HG03159 (cell line): ENCODE measurements around the gene TPM1.

ENCODE experiments used
- ATAC-seq: cut with Tn5 transposase; IDR thresholded peaks from one replicate; pipeline ENCODE4 v1.9.1; 2021; ENCODE audit warnings: mild to moderate bottlenecking, moderate library complexity; ENCODE audit not compliant: unreplicated experiment

TPM1 gene

GRCh38 chr15:63052961-63053698 is 10.6 kb downstream of the TPM1 start:
- ATAC-seq = no peak

DNA sequence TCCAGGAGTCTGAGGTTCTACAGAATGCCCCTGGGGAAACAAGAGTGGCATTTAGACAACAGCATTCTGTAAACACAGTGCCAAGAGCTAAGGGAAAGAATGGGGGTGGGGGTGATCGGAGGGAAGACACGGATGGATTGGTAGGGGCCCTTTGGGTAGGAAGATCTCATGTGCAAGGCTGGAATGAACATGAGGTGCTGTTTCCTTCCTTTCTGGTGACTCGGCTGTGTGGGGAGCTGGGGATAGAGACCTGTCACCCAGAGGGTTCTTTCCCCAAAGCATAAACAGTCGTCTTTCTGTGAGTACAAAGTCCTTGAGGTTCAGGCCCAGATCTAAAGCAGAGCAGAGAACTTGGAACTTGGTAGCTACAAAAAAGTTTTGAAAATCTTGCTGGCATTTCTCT is 11.7 kb downstream of the TPM1 start:
- ATAC-seq = no peak

DNA sequence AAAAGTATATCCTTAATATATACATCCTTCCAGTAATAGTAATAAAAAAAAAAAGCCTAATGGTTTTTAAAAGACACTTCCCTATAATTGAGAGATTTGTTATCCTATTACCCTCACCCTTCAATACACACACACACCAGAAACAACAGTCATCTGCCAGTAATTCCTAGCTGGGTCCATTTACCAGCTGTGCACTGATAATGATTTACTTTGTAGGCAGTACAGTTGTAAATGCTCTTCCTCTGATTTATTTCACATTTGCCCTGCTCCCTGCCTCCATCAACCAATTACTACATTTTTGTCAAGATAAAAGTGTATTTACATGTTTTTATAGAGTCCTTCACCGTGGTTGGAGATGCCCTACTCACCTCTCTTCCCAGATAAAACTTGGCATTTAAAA is 12.4 kb downstream of the TPM1 start:
- ATAC-seq = no peak

DNA sequence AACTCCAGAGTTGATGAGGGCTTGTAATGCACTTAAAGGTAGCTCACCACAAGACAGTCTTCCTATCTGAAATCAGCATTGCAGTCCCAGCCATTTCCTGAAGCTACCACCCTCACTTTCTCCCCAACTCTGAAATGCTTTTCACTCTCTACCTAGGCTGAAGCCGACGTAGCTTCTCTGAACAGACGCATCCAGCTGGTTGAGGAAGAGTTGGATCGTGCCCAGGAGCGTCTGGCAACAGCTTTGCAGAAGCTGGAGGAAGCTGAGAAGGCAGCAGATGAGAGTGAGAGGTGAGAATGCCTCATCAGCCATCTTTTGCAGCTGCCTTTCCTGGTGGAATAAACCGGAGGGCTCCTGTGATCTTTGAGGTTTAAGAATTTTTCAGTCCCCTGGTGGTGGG is 14.3 kb downstream of the TPM1 start:
- no peak for ATAC-seq

DNA sequence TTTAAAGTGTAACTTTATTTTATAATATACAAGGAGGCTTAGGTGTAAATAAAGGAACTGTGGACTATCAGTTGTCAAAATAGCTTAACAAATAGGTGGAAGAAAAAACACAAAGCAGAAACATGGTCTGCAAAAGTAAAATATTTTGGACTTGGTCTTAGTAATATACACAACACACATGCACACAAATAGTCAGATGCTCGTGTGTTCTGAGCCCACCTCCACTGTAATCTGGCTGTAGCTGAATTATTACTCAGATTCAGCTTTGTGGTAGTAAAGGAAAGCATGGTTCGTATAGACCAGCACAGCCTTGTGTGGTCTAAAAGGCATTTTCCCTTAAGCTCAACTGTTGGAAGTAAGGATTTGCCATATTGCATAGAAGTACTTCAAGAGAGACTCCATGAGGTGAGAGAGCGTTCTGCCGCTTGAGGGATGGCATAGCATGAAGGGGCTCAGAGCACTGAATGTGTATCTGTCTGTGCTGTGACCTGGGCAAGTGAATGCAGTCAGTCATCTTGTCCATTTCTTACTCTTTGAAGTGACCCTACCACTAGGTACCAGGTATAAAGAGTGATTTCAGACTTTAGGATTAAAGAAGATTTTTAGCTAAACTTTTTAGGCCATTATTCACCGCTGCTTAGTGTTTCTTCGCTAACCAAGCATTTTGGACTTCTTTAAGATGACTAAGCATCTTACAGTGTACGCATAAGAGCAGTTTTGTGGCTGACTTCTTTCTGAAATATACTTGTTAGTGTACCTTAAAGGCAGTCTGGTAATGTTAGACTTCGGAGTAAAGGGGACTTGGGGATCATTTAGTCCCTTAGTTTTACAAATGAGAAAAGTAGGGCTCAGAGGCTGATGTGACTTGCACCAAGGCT is 15.2 kb downstream of the TPM1 start:
- ATAC-seq = no peak

- no peak for ATAC-seq
Measured at GRCh38 chr15:63059075-63059474, 16.5 kb downstream of the TPM1 start.

DNA sequence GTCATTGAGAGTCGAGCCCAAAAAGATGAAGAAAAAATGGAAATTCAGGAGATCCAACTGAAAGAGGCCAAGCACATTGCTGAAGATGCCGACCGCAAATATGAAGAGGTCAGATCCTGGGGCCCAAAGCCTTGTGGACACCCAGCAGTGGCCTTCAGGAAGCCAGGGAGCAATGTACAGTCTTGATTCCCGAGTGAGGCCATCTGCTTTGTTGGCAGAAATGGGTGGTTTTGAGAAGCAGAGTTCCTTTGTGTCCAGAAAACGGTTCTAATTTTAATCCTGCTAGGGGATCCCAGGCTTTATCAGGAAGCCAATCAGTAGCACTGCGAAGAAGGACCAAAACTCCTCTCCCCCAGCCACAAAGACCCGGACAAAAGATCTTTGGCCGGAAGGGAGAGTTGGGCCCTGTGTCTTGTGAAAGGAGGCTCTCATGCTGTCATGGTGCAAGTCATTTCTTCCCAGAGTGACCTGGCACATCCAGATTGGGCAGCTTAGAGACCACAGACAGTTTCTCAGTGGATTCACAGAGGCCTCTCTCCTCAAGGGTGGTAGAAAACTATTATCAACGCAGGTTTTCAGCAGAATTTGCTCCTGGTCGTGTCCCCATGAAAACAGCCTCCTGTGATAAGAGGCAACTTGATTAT is 17.1 kb downstream of the TPM1 start:
- no peak for ATAC-seq

GRCh38 chr15:63060699-63061098 is 18.2 kb downstream of the TPM1 start:
- ATAC-seq = no peak

DNA sequence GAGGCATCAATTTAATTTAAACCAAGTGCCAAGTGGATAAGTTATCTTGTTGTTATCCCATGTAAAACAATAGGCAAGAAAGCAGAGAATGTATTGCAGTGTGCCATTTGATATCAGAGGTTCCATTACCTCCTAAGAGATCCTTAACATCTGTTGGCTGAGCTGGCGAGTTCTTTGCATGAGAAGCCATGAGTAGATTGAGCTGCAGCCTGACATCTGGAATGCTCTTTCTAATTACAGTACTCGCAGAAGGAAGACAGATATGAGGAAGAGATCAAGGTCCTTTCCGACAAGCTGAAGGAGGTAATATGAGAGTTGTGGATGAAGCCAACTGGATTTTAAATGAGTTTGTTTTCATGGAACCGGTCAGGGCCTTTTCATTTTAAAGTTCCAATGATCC is 19.4 kb downstream of the TPM1 start:
- ATAC-seq = no peak

GRCh38 chr15:63063164-63063756 is 20.7 kb downstream of the TPM1 start:
- ATAC-seq = no peak

DNA sequence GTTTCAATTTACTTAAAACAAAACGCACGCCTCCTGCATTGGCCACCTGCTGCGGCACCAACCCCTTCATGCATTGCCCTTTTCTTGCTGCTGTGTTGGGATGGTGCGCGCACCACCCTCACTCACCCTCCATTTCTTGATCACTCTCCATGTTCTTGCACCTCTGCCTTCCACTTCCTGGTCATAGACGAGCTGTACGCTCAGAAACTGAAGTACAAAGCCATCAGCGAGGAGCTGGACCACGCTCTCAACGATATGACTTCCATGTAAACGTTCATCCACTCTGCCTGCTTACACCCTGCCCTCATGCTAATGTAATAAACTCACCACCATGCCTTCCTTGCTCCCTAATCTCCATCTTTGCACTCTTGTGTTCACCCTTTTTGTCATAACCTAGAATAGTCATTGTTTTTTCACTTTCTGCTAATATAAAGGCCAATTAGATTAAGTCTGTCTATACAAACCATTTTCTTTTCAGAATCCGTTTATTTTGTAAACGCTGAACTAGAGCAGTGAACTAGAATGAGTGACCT is 21.4 kb downstream of the TPM1 start:
- ATAC-seq = no peak

- ATAC-seq = no peak
Measured at GRCh38 chr15:63065262-63066221, 23.0 kb downstream of the TPM1 start.

- no peak for ATAC-seq
Measured at GRCh38 chr15:63066272-63066671, 23.7 kb downstream of the TPM1 start.

- ATAC-seq = no peak
Measured at GRCh38 chr15:63067306-63067705, 24.8 kb downstream of the TPM1 start.

DNA sequence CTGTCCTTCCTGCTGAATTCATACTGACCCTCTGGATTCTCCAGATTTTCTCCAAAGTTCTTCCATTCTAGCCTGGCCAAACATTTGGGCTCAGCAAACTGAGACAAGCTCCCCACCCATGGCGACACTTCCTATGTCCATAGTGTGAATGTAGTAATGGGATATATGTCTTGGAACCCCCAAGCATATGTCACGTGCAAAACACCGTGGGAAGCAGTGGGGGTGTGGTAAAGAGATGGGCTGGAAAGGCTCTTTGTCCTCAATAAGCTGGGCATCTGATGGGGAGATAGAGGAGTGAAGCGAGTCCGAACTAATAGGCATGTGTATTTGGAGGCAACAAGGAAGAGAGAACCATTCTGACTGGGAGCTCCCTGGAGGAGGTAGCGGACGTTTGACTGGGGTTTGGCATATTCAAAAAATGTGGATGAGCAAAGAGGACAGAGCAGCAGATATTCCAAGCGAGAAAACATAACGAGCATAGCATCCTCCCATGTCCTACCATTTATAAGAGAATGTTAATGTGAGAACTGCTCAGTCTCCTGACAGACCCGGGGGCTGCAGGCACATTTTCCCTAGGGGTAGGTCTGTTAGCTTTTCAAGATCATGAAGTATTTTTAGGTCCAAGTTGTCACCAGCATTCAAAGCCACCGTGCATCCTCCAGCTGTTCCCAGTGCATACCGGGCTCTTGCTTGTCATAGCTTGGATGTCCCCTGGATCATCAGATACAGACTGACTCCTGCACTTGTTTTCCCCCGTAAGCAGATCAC is 25.6 kb downstream of the TPM1 start:
- ATAC-seq = no peak

DNA sequence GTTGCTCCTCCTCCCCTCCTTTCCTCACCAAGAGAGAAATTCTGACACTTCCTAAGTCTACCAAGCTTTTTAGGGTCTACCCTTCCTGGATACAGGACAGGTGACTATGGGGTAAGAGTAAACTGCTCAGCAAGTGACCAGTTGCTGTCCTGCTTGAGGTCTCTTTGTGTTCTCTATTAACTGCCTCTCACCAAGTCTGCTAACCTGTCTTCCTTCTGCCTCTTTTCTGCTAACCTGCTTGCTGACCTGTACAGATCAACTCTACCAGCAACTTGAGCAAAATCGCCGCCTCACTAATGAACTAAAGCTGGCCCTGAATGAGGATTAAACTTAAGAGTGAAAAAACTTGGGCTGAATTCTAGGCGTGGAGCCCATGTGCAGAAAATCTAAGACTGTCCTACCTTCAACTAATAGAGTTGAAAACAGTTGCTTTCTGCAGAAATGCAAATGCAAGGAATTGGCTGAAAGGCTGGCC is 27.1 kb downstream of the TPM1 start:
- ATAC-seq = no peak

GRCh38 chr15:63070681-63071129 is 28.2 kb downstream of the TPM1 start:
- ATAC-seq = no peak

DNA sequence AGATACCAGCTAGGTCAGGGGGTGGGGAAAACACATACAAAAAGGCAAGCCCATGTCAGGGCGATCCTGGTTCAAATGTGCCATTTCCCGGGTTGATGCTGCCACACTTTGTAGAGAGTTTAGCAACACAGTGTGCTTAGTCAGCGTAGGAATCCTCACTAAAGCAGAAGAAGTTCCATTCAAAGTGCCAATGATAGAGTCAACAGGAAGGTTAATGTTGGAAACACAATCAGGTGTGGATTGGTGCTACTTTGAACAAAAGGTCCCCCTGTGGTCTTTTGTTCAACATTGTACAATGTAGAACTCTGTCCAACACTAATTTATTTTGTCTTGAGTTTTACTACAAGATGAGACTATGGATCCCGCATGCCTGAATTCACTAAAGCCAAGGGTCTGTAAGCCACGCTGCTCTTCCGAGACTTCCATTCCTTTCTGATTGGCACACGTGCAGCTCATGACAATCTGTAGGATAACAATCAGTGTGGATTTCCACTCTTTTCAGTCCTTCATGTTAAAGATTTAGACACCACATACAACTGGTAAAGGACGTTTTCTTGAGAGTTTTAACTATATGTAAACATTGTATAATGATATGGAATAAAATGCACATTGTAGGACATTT is 28.9 kb downstream of the TPM1 start:
- no peak for ATAC-seq
